Keratinocyte (primary cell): Measurements from ENCODE around the gene MRPS7.

ENCODE experiments used
- EZH2 ChIP-seq: IDR thresholded peaks from one replicate; pipeline ENCODE4 v1.6.1; 2012; ENCODE audit warnings: inconsistent platforms, mild to moderate bottlenecking, low read length, moderate library complexity
- TF ChIP-seq, protein P1 (sequence below), 3 experiments: IDR thresholded peaks in 1 of 3; conservative IDR thresholded peaks in 1 of 3; optimal IDR thresholded peaks in 1 of 3; 2 replicates in 2 of 3; 3 replicates in 1 of 3; pipeline versions ENCODE3 to v1.5.1; 2011; ENCODE audit warnings: low read length in 3 of 3, mild to moderate bottlenecking in 3 of 3, moderate library complexity in 2 of 3, control low read depth in 1 of 3, inconsistent platforms in 1 of 3; ENCODE audit not compliant: insufficient read depth in 2 of 3; ENCODE audit errors: extremely low read depth in 1 of 3

GRCh38 chr17:75232786-75233185 lies 28.9 kb upstream of the MRPS7 start:
- TF ChIP-seq, protein P1, sequence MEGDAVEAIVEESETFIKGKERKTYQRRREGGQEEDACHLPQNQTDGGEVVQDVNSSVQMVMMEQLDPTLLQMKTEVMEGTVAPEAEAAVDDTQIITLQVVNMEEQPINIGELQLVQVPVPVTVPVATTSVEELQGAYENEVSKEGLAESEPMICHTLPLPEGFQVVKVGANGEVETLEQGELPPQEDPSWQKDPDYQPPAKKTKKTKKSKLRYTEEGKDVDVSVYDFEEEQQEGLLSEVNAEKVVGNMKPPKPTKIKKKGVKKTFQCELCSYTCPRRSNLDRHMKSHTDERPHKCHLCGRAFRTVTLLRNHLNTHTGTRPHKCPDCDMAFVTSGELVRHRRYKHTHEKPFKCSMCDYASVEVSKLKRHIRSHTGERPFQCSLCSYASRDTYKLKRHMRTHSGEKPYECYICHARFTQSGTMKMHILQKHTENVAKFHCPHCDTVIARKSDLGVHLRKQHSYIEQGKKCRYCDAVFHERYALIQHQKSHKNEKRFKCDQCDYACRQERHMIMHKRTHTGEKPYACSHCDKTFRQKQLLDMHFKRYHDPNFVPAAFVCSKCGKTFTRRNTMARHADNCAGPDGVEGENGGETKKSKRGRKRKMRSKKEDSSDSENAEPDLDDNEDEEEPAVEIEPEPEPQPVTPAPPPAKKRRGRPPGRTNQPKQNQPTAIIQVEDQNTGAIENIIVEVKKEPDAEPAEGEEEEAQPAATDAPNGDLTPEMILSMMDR (optimal IDR thresholded peaks at IDR 0.05 in 1 of 3, IDR thresholded peaks at IDR 0.05 in 1 of 3, conservative IDR thresholded peaks at IDR 0.05 in 1 of 3; ENCODE audit: extremely low read depth in 1 of 3, insufficient read depth in 2 of 3, low read length in 3 of 3) = no peak
- TF ChIP-seq EZH2 = no peak
